HG02938 (cell line): ENCODE data around the gene APCDD1.
"Not testable (repeated sequence)": the region's sequence is repeated elsewhere in the genome, so short reads cannot be mapped to it uniquely, and the experiment has no call there.

Source experiments
- ATAC-seq: cut with Tn5 transposase; IDR thresholded peaks from one replicate; pipeline ENCODE4 v1.9.1; 2021; ENCODE audit warnings: mild to moderate bottlenecking, moderate library complexity; ENCODE audit not compliant: unreplicated experiment

The APCDD1 gene

DNA sequence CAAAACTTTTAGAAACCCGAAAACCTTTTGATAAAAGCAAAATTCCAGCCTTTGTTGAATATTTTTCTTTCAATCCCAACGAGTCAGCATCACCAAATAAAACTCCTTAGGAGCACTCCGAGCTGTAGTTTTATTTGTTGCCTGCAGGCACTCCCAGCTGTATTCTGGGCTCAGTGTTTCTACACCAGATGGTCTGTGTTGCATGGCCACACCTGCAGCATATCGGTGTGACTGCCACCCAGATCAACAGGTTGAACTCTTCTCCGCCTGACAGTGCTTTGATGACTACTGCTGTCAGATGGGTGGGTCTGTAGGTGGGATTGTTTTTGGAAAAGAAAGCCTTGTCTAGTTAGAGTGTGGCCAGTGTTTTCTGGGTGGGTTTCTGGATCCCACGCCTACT, 32.7 kb downstream of the APCDD1 start:
- ATAC-seq: no peak

- no peak for ATAC-seq
Measured at GRCh38 chr18:10488017-10488416, 33.6 kb downstream of the APCDD1 start.

- peak; percentile 90 for ATAC-seq
Measured at GRCh38 chr18:10490401-10491165, 36.1 kb downstream of the APCDD1 start.

- ATAC-seq: no peak
Measured at GRCh38 chr18:10495936-10496335, 41.5 kb downstream of the APCDD1 start.

GRCh38 chr18:10497206-10497749, 42.8 kb downstream of the APCDD1 start:
- no peak for ATAC-seq

GRCh38 chr18:10499230-10499629, 44.8 kb downstream of the APCDD1 start:
- no peak for ATAC-seq

DNA sequence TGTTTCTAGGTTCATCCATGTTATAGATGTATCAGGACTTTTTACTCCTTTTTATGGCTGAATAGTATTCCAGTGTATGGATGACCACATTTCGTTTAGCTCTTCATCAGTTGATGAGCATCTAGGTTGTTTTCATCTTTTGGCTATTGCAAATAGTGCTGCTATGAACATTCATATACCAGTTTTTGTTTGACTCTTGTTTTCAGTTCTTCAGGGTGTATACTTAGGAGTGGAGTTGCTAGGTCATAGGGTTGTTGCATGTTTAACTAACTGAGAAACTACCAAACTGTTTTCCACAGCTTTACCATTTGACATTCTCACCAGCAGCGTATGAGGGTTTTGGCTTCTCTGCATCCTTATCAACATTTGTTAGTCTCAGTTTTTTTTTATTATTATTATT, 45.6 kb downstream of the APCDD1 start:
- ATAC-seq: no peak

DNA sequence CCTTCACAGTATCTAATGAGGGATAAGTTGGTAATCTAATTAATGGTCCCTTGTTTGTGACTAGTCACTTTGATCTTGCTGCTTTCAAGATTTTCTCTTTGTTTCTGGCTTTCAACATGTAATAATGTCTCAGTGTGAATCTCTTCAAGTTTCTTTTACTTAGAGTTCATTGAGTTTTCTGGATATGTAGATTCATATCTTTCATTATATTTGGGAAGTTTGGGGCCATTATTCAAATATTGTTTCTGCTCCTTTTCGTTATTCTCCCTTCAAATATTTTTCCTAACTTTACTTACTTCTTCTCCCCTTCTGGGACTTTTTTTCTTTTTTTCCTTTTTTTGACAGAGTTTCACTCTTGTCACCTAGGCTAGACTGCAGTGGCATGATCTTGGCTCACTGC, 50.3 kb downstream of the APCDD1 start:
- ATAC-seq: no peak

DNA sequence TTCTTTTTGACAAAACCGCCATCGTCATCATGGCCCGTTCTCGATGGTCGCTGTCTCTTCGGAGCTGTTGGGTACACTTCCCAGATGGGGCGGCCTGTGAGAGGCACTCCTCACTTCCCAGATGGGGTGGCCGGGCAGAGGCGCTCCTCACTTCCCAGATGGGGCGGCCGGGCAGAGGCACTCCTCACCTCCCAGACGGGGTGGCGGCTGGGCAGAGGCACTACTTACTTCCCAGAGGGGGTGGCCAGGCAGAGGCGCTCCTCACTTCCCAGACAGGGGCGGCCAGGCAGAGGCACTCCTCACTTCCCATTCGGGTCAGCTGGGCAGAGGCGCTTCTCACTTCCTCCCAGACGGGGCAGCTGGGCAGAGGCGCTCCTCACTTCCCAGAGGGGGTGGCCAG, 51.5 kb downstream of the APCDD1 start:
- ATAC-seq: not testable (repeated sequence)

DNA sequence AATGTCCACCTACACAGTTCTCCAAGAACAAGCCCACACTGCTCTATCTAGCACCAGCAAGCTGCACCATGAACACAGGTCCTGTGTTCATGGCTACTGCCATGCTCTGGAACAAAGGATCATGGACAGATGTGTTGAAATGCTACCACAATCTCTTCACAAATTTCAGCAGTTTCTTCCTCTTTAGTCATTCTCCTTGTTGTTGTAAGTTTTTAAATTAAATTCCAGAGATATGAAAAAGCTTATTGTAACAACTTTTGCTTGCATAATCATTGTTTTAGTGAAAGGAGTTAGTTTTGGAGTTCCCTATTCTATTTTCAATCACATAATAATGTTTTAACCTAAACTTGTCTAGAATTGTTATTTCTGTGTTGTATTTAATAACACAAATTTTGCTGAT, 54.2 kb downstream of the APCDD1 start:
- ATAC-seq: no peak

DNA sequence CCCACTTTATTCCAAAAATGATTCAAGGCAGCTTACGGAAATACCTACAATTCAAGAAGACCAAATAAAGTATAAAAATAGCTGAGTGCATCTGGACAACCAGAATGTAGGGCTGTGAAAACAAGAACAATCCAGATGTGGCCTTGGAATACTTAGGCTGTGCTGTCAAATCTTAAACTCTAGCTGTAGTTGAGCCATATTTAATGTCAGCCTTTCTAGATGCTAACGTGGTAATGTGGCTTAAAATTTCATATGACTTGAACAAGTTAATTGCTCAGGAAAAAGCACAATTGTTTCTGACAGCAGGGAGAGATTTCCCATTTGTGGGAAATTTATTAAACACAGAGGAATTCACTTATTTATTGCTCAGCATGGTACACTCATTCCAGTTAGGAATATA, 56.8 kb downstream of the APCDD1 start:
- no peak for ATAC-seq

GRCh38 chr18:10514082-10514481, 59.6 kb downstream of the APCDD1 start:
- ATAC-seq: no peak

- no peak for ATAC-seq
Measured at GRCh38 chr18:10514601-10515000, 60.2 kb downstream of the APCDD1 start.

DNA sequence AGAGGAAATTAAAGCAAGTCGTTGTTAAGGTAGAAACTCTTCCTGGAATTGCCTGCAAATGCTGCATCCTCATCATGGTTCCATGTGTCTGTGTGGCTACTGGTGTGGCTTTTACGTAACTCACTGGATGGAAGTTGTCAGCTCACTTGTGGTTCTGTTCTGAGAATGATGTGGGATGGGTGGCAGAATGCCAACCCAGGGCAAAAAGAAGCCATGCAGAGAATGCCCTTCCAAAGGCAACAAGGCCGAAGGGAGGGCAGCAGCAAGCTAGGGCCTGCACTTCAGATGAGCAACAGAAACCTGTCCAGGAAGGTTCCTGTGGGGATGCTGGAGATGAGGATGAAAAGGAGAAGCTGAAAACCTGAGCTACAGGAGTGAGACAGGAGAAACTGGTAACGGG, 61.0 kb downstream of the APCDD1 start:
- ATAC-seq: no peak

GRCh38 chr18:10516078-10516477, 61.6 kb downstream of the APCDD1 start:
- ATAC-seq: no peak

DNA sequence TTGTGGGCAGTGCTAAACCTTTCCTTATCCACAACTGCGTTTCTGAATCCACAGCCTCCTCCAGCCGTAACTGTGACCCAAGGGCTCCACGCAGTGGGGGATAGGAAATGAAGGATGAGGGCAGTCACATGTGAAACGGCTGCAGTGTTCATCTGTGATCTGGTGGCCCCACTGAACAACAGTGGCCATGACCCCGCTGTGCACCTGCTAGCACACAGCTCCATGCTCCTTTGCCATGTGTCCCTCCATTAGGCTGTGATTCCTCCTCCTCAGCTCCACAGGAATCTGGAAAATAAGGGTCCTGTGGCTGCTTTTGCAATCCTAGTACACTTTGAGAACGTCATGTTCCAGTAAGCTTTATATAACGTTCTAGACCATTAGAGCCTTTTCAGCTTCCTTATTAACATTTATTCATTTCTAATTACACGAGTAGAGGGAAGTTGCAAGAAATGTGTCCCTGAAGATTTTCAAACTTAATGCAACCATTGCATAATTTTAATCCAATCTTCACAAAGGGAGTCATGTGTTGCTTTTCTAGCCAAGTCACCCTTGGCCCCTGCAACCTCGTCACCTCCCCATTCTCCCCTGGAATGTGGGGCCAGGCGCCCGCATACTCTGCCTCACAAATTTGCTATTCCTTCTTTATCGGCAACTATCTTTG, 64.3 kb downstream of the APCDD1 start:
- no peak for ATAC-seq

GRCh38 chr18:10519366-10519765, 64.9 kb downstream of the APCDD1 start:
- no peak for ATAC-seq

DNA sequence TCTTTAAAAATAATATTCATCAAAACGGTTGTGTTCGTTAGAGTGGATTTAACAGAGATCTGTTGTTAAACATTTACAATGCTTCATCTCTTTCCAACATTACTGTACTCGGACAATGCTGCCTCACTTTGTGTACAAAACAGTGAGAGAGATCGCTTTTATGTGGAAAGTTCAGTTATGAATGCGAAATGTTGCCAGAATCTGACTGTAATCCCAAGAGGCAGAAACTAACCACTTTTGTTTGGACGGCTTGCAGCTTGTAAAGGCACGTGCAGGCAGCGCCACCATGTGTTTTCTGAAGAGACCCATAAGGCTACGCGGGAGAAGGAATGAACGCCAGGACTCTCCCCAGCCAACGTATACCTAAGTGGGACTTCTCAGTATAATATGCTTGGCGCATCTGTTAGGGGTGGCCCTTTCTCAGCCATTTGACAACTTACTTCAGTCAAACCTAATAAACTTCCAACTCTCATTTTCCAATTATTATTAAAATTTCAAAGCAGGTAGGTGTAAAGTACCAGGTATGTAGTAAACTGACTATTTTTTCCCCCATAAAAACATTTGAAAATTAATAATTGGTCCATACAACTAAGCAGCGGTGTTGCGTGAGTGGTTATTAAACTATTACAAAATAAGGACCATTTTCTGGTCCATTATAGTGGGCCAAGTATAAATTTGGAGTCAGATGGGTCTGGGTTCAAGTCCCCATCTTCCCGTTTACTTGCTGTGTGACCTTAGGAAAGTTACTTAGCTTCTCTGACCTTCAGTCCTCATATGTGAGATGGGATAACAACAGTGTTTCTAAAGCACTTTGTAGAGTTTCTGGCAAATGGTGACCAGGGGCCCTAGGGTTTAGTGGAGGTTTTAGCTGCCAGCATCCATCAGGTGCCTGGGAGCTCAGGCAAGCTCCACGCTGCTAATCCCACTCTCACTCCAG, 65.8 kb downstream of the APCDD1 start:
- ATAC-seq: peak; percentile 69

DNA sequence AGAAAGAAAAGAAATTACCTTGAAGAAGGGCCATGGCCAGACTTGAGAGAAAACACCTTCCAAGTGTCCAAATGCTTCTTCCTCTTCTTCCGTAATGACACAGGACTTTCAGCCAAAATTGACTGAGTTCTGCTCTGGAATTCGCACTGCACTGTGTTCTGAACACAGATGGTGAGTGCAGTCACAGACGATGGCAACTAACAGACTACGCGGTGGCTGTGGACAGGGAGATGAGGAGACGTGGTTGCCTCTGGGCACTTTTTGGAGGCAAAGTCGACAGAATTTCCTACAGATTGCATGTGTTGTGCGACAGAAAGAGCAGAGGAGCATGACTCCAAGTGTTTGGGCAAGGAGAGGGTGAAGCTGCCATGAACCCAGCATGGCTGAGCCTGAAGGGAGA, 67.1 kb downstream of the APCDD1 start:
- ATAC-seq: no peak

DNA sequence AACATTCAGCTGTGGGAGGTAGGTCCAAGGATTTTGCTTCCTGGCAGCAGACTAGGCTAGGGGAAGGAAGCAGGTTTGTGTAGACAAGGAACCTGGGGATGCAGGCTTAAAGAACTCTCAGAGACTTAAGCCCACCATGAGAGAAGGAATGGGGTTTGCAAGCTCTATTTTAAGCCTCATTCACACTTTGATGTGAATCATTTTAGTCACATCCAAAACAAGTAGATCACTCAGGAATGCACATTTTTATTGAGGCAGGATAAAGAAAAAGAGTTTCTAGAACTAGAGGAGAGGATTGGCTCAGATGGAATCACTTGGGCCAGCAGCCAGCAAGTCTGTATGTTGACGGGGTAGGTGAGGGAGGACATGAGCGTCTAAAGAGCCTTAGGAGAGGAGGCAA, 68.1 kb downstream of the APCDD1 start:
- ATAC-seq: no peak

DNA sequence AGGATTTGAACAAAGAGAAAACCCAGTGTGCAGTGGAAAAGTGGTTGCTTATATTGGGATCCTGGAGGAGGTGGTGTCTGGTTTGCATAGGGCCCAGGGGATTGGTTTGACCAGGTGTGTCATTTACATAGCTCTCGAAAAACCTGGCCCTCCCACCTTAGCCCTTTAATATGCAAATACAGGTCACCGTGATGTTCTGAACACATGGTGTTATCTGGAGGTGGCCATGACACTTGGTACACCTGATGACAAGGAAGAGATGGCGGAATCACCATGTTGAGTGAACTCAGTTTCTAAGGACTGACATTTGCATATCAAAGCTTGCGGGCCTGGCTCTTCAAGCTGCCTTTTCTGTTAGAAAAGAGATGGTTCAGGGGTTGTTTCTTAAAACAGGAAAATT, 69.1 kb downstream of the APCDD1 start:
- no peak for ATAC-seq
